Measurements from ENCODE around the gene POLN.
A peak's percentile ranks its signal among the peaks of the same experiment; 100 is the strongest.
"Not testable (repeated sequence)": the region's sequence is repeated elsewhere in the genome, so short reads cannot be mapped to it uniquely, and the experiment has no call there.

The POLN gene

GRCh38 chr4:2036866-2037265, 205.1 kb downstream of the POLN start:
- H3K9me3 ChIP-seq (ENCODE audit: severe bottlenecking): no peaks in the 10 kb centered on the region
- H3K4me3 ChIP-seq (ENCODE audit: low read depth, low read length): peak overlapping the region; percentile 46
- peak overlapping the region; percentile 83 for H3K27ac ChIP-seq
- DNase-seq: peak; percentile 76
- no peaks in the 10 kb centered on the region for H3K36me3 ChIP-seq
- H3K27me3 ChIP-seq (ENCODE audit: insufficient read depth, low read depth, severe bottlenecking): peaks cover 4% of the 10 kb centered on the region
- no peak for TF ChIP-seq CTCF (IDR thresholded peaks at IDR 0.05; ENCODE audit: low read depth, low read length)

- peak overlapping the region; percentile 83 for H3K27ac ChIP-seq
- H3K9me3 ChIP-seq (ENCODE audit: severe bottlenecking): no peaks in the 10 kb centered on the region
- no peak for TF ChIP-seq CTCF (IDR thresholded peaks at IDR 0.05; ENCODE audit: low read depth, low read length)
- H3K36me3 ChIP-seq: no peaks in the 10 kb centered on the region
- H3K4me3 ChIP-seq (ENCODE audit: low read depth, low read length): peak overlapping the region; percentile 46
- peak; percentile 56 for DNase-seq
- H3K27me3 ChIP-seq (ENCODE audit: insufficient read depth, low read depth, severe bottlenecking): peaks cover 2% of the 10 kb centered on the region
Observed at GRCh38 chr4:2036327-2036726, 205.6 kb downstream of the POLN start.

GRCh38 chr4:2031161-2031560, 210.8 kb downstream of the POLN start:
- not testable (repeated sequence) for H3K36me3 ChIP-seq; H3K27ac ChIP-seq; H3K9me3 ChIP-seq (ENCODE audit: severe bottlenecking); H3K27me3 ChIP-seq (ENCODE audit: insufficient read depth, low read depth, severe bottlenecking); H3K4me3 ChIP-seq (ENCODE audit: low read depth, low read length); DNase-seq

GRCh38 chr4:2027120-2027519, 214.8 kb downstream of the POLN start:
- DNase-seq; H3K4me3 ChIP-seq (ENCODE audit: low read depth, low read length): not testable (repeated sequence)

GRCh38 chr4:2025817-2026216, 216.1 kb downstream of the POLN start:
- no peaks in the 10 kb centered on the region for H3K27me3 ChIP-seq (ENCODE audit: insufficient read depth, low read depth, severe bottlenecking)
- peaks cover 11% of the 10 kb centered on the region for H3K9me3 ChIP-seq (ENCODE audit: severe bottlenecking)
- no peak overlapping the region for H3K27ac ChIP-seq
- no peak overlapping the region for H3K4me3 ChIP-seq (ENCODE audit: low read depth, low read length)
- no peaks in the 10 kb centered on the region for H3K36me3 ChIP-seq
- TF ChIP-seq CTCF (IDR thresholded peaks at IDR 0.05; ENCODE audit: low read depth, low read length): no peak
- DNase-seq: no peak

More at GRCh38 chr4:2027120-2027519, 214.8 kb downstream of the POLN start:
- H3K27me3 ChIP-seq (ENCODE audit: insufficient read depth, low read depth, severe bottlenecking); H3K27ac ChIP-seq; H3K36me3 ChIP-seq: not testable (repeated sequence)
- peaks cover 11% of the 10 kb centered on the region for H3K9me3 ChIP-seq (ENCODE audit: severe bottlenecking)

- peaks cover 11% of the 10 kb centered on the region for H3K9me3 ChIP-seq (ENCODE audit: severe bottlenecking)
- no peak for DNase-seq
- no peak overlapping the region for H3K27ac ChIP-seq
- H3K4me3 ChIP-seq (ENCODE audit: low read depth, low read length): no peak overlapping the region
- no peak for TF ChIP-seq CTCF (IDR thresholded peaks at IDR 0.05; ENCODE audit: low read depth, low read length)
- no peaks in the 10 kb centered on the region for H3K36me3 ChIP-seq
- no peaks in the 10 kb centered on the region for H3K27me3 ChIP-seq (ENCODE audit: insufficient read depth, low read depth, severe bottlenecking)
Observed at GRCh38 chr4:2024683-2025082, 217.2 kb downstream of the POLN start.
